Panc1 (cell line): ENCODE measurements around the gene ATG9A. TPM values are rescaled to one million over a fixed set of nuclear protein-coding genes. Genes with fewer than 3 reads are reported as not detected.
"Not testable (repeated sequence)": the region's sequence is repeated elsewhere in the genome, so short reads cannot be mapped to it uniquely, and the experiment has no call there.

ENCODE experiments used
- ATAC-seq: fragments of 200-7000 bp; cut with Tn5 transposase; 2 replicates; pipeline ENCODE4 v1.9.1; 2020; ENCODE audit warnings: mild to moderate bottlenecking, moderate library complexity
- BruUV-seq: library from RNA; stranded (reverse); fragments of 400-500 nt; replicated peaks from 2 replicates; lab custom pipeline; 2021; lab: Mats Ljungman, UMichigan
- CTCF ChIA-PET: fragments of 300-600 bp; sonication (Branson Sonifier 250); formaldehyde crosslinking; loops from one replicate; lab custom pipeline; 2022; ENCODE audit warnings: antibody characterized with exemption; lab: Charles Lee
- POLR2A ChIA-PET: fragments of 300-600 bp; sonication (Branson Sonifier 250); formaldehyde crosslinking; loops from one replicate; lab custom pipeline; 2022; ENCODE audit warnings: antibody characterized with exemption; lab: Charles Lee
- DNase-seq: peaks from one replicate; pipeline ENCODE4 v3.0.0-alpha.2; 2010; ENCODE audit warnings: low read depth, low spot score
- H3K27ac ChIP-seq: 2 replicates; pipeline ENCODE4 v1.5.1; 2011; ENCODE audit warnings: mild to moderate bottlenecking, low read length, inconsistent platforms
- H3K27me3 ChIP-seq: fragments of 200-500 bp; sonication (Bioruptor generic); 2 replicates; pipeline ENCODE4 v1.6.0; 2014; ENCODE audit warnings: low read length, inconsistent platforms; ENCODE audit not compliant: control insufficient read depth, insufficient read depth
- H3K36me3 ChIP-seq: fragments of 200-500 bp; sonication (Bioruptor generic); 2 replicates; pipeline ENCODE4 v1.5.1; 2014; ENCODE audit warnings: inconsistent platforms, mild to moderate bottlenecking, low read length, moderate library complexity; ENCODE audit not compliant: control insufficient read depth, insufficient read depth
- H3K4me1 ChIP-seq: 2 replicates; pipeline ENCODE4 v1.5.1; 2011; ENCODE audit warnings: inconsistent platforms, mild to moderate bottlenecking, low read length, moderate library complexity; ENCODE audit not compliant: control insufficient read depth, insufficient read depth
- H3K4me3 ChIP-seq, 2 experiments: 2 replicates each; pipeline ENCODE4 v1.5.1; 2011 to 2012; ENCODE audit warnings: low read depth in 2 of 2, low read length in 2 of 2, mild to moderate bottlenecking in 2 of 2, inconsistent platforms in 1 of 2, moderate library complexity in 1 of 2
- H3K9me3 ChIP-seq: fragments of 200-500 bp; sonication (Bioruptor generic); 2 replicates; pipeline ENCODE4 v1.5.1; 2014; ENCODE audit warnings: low read depth, mild to moderate bottlenecking, inconsistent platforms, low read length, moderate library complexity; ENCODE audit not compliant: control insufficient read depth, insufficient read depth
- POLR2AphosphoS5 ChIP-seq: IDR thresholded peaks from 2 replicates; pipeline ENCODE4 v1.6.1; 2012; ENCODE audit warnings: mild to moderate bottlenecking, low read depth, low read length, moderate library complexity
- SIN3A ChIP-seq: IDR thresholded peaks from 2 replicates; pipeline ENCODE4 v1.6.1; 2012; ENCODE audit warnings: low read depth, mild to moderate bottlenecking, low read length, moderate library complexity, borderline replicate concordance; ENCODE audit not compliant: insufficient read depth
- TCF7L2 ChIP-seq: IDR thresholded peaks from 2 replicates; pipeline ENCODE4 v1.6.1; 2011; ENCODE audit warnings: mild to moderate bottlenecking, low read depth, low read length, inconsistent platforms
- in situ Hi-C: cut with HindIII; loops from 2 replicates; pipeline ENCODE4 v1.10.0; 2016; ENCODE audit warnings: low sequenced_read_pairs, low pct_unique_long_range_greater_than_20kb
- intact Hi-C: fragments of 100-400 bp; cut with micrococcal nuclease; formaldehyde crosslinking; loops from one replicate; pipeline ENCODE4 v1.10.0; 2022; ENCODE audit not compliant: unreplicated experiment
- total RNA-seq: library from RNA; stranded (reverse); gene quantifications from one replicate; pipeline ENCODE4 v1.2.1, GENCODE V29; 2021; ENCODE audit not compliant: unreplicated experiment
- TF ChIP-seq, protein P1 (sequence below), 2 experiments: IDR thresholded peaks; 2 replicates each; pipeline ENCODE4 v1.6.1; 2011 to 2012; ENCODE audit warnings: low read depth in 2 of 2, control low read depth in 1 of 2, low read length in 1 of 2, mild to moderate bottlenecking in 1 of 2, moderate library complexity in 1 of 2; ENCODE audit not compliant: insufficient read depth in 1 of 2
- TF ChIP-seq, protein P2 (sequence below): fragments of 450-650 bp; IDR thresholded peaks from 2 replicates; pipeline ENCODE4 v1.5.1; 2017; ENCODE audit warnings: mild to moderate bottlenecking

Gene ATG9A
- total RNA-seq, 1 experiment from 2014 or later = 75.1 TPM

DNA sequence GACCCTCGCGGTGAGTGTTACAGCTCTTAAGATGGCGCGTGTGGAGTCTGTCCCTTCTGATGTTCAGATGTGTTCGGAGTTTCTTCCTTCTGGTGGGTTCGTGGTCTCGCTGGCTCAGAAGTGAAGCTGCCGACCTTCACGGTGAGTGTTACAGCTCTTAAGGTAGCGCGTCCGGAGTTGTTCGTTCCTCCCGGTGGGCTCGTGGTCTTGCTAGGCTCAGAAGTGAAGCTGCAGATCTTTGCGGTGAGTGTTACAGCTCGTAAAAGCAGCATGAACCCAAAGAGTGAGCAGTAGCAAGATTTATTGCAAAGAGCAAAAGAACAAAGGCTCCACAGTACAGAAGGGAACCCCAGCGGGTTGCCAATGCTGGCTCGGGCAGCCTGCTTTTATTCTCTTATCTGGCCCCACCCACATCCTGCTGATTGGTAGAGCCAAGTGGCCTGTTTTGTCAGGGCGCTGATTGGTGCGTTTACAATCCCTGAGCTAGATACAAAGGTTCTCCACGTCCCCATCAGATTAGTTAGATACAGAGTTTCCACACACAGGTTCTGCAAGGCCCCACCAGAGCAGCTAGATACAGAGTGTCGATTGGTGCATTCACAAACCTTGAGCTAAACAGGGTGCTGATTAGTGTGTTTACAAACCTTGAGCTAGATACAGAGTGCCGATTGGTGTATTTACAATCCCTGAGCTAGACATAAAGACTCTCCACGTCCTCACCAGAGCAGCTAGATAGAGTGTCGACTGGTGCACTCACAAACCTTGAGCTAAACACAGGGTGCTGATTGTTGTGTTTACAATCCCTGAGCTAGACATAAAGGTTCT lies 28.7 kb downstream of the ATG9A start:
- BruUV-seq, CTCF ChIA-PET, in situ Hi-C loops: not testable (repeated sequence)

DNA sequence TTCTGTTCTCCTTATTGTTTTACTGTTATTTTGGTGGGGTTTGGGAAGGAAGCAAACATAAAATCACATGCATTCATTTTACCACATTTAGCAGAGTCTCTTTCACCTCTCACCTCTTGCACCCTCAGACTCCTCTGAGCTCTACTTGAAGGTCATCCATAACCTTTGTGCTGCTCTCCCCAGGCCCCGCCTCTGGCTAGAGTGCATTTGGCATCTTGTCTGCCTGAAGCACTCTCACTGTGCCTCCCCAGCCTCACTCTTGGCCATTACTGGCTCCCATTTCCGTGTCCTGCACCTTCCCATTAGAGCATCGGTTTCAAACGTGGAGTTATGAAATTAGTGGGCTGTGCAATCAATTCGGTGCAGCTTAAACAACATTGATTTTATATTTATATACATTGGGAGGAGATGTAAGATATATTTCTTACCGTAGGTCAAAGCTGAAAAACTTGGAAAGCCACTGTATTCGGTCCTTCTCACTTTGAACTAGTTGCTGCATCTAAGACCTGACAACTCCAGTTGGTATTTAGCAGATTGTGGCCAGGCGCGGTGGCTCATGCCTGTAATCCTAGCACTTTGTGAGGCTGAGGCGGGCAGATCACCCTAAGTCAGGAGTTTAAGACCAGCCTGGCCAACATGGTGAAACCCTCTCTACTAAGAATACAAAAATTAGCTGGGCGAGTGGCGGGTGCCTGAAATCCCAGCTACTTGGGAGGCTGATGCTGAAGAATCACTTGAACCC lies 29.8 kb downstream of the ATG9A start:
- BruUV-seq = no TSS peak
- Histone ChIP-seq H3K27ac (no peak overlapping the region), H3K9me3 (no peaks in the 10 kb centered on the region), H3K4me3 (no peak overlapping the region), H3K27me3 (no peaks in the 10 kb centered on the region), H3K36me3 (no peaks in the 10 kb centered on the region), H3K4me1 (no peaks in the 10 kb centered on the region)
- intact Hi-C loops = no loop called here
- DNase-seq = no peak
- in situ Hi-C loops = no loop called here
- ChIA-PET POLR2A (interaction anchor here (0.6 kb wide), 1 partner anchor 188 kb away, joined by 13 read pairs; the partner anchor contains the start of gene DNPEP), CTCF (no interaction called here)
- TF ChIP-seq POLR2AphosphoS5 = no peak
- TF ChIP-seq, protein P1, sequence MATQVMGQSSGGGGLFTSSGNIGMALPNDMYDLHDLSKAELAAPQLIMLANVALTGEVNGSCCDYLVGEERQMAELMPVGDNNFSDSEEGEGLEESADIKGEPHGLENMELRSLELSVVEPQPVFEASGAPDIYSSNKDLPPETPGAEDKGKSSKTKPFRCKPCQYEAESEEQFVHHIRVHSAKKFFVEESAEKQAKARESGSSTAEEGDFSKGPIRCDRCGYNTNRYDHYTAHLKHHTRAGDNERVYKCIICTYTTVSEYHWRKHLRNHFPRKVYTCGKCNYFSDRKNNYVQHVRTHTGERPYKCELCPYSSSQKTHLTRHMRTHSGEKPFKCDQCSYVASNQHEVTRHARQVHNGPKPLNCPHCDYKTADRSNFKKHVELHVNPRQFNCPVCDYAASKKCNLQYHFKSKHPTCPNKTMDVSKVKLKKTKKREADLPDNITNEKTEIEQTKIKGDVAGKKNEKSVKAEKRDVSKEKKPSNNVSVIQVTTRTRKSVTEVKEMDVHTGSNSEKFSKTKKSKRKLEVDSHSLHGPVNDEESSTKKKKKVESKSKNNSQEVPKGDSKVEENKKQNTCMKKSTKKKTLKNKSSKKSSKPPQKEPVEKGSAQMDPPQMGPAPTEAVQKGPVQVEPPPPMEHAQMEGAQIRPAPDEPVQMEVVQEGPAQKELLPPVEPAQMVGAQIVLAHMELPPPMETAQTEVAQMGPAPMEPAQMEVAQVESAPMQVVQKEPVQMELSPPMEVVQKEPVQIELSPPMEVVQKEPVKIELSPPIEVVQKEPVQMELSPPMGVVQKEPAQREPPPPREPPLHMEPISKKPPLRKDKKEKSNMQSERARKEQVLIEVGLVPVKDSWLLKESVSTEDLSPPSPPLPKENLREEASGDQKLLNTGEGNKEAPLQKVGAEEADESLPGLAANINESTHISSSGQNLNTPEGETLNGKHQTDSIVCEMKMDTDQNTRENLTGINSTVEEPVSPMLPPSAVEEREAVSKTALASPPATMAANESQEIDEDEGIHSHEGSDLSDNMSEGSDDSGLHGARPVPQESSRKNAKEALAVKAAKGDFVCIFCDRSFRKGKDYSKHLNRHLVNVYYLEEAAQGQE (IDR thresholded peaks at IDR 0.05; ENCODE audit: insufficient read depth in 1 of 2, low read depth in 2 of 2, low read length in 1 of 2) = no peak
- TF ChIP-seq SIN3A = no peak
- no peak for TF ChIP-seq TCF7L2
- no peak for ATAC-seq

More for the DNA sequence above, 28.7 kb downstream of the ATG9A start:
- H3K4me3 ChIP-seq, DNase-seq, H3K9me3 ChIP-seq, ATAC-seq, POLR2A ChIA-PET, H3K27me3 ChIP-seq, H3K36me3 ChIP-seq, intact Hi-C loops, H3K4me1 ChIP-seq, H3K27ac ChIP-seq: not testable (repeated sequence)

DNA sequence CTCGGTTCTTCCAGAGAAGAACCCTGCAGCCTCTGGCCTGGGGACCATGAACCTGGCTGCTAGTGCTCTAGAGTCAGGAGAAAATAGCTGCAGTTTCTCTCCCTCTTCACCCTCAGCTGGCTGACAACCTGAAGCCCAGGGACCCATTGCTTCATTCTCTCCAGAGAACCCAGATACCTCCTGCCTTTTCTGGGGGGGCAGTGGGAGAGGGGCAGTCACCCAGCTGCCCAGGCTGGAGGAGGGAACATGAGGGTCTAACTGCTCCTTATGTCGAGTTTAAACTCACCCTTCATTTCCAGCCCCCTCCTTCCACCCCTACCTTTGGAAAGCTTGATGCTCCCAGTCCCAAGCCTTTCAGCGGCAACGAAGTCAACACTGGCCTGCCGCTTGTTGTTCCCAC lies 30.5 kb downstream of the ATG9A start:
- in situ Hi-C loops (no loop called here), intact Hi-C loops (no loop called here)
- no peak overlapping the region for H3K4me3 ChIP-seq
- no peaks in the 10 kb centered on the region for H3K36me3 ChIP-seq
- no peak overlapping the region for H3K27ac ChIP-seq
- DNase-seq (no peak), ATAC-seq (no peak)
- ChIA-PET POLR2A (interaction anchor here (0.6 kb wide), 1 partner anchor 189 kb away, joined by 13 read pairs; the partner anchor contains the start of gene DNPEP), CTCF (no interaction called here)
- no peaks in the 10 kb centered on the region for H3K27me3 ChIP-seq
- H3K4me1 ChIP-seq = no peaks in the 10 kb centered on the region
- BruUV-seq = no TSS peak
- no peaks in the 10 kb centered on the region for H3K9me3 ChIP-seq
- TF ChIP-seq TCF7L2 (no peak), POLR2AphosphoS5 (no peak), SIN3A (no peak)
- TF ChIP-seq, protein P1 (IDR thresholded peaks at IDR 0.05; ENCODE audit: insufficient read depth in 1 of 2, low read depth in 2 of 2, low read length in 1 of 2) = no peak
- TF ChIP-seq, protein P2, sequence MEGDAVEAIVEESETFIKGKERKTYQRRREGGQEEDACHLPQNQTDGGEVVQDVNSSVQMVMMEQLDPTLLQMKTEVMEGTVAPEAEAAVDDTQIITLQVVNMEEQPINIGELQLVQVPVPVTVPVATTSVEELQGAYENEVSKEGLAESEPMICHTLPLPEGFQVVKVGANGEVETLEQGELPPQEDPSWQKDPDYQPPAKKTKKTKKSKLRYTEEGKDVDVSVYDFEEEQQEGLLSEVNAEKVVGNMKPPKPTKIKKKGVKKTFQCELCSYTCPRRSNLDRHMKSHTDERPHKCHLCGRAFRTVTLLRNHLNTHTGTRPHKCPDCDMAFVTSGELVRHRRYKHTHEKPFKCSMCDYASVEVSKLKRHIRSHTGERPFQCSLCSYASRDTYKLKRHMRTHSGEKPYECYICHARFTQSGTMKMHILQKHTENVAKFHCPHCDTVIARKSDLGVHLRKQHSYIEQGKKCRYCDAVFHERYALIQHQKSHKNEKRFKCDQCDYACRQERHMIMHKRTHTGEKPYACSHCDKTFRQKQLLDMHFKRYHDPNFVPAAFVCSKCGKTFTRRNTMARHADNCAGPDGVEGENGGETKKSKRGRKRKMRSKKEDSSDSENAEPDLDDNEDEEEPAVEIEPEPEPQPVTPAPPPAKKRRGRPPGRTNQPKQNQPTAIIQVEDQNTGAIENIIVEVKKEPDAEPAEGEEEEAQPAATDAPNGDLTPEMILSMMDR = no peak
